ENCODE measurements around the gene SEMA3D.

GRCh38 chr7:85055906-85056305, 130.9 kb downstream of the SEMA3D start:
- TF ChIP-seq HMGXB4 (CRISPR knock-in tag; IDR thresholded peaks at IDR 0.05; ENCODE audit: borderline replicate concordance) = no peak
- TF ChIP-seq CTCF (IDR thresholded peaks at IDR 0.05) = no peak
- TF ChIP-seq MAZ (IDR thresholded peaks at IDR 0.05; ENCODE audit: borderline replicate concordance, low read depth, low read length) = no peak
